ENCODE measurements around the gene LRP8. TPM values are rescaled to one million over a fixed set of nuclear protein-coding genes. Genes with fewer than 3 reads are reported as not detected.

Gene LRP8
- total and polyA plus RNA-seq, 12 donors, result 0.37 to 4.7 (median 2.2) TPM

DNA sequence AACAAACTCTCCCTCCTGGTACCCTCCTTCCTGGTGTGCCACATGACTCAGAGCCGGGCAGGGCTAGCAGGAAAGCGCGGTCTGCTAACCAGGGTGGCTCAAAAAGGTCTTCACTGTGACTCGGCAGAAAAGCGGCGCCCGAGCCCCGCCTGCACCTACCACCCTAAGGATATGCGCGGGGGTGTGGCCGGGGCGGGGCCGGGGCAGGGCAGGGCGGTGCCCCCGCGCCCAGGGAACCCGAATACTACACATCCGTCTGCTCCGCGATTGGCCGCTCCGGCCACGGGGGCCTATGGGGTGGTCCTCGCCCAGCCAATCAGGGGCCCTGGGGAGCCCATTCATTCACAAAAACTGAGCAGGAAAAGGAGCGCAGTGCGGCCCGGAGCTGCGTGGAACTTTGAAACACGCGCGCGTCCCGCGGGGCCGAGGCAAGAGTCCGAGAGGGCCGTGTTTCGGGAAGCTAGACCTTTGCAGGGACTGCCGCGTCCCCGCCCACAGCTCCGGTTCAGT lies 1.7 kb downstream of the LRP8 start:
- no peaks in the 10 kb centered on the region for H3K9me3 ChIP-seq
- ATAC-seq (peak; percentile 91 to 98 (median 95)), DNase-seq (peak; percentile 80 to 82)
- WGBS, 2 donors, result 0 to 1% methylated on average over 42 of the region's 42 CpGs
- H3K27me3 ChIP-seq, result peaks cover 0 to 15% (median 4%) of the 10 kb centered on the region in 7 donors
- H3K4me1 ChIP-seq, result peaks cover 7 to 32% (median 24%) of the 10 kb centered on the region in 9 donors
- peak overlapping the region in 7 of 10 donors; percentile 37 to 79 (median 63) for H3K27ac ChIP-seq
- no peaks in the 10 kb centered on the region for H3K36me3 ChIP-seq
- TF ChIP-seq, protein P1, sequence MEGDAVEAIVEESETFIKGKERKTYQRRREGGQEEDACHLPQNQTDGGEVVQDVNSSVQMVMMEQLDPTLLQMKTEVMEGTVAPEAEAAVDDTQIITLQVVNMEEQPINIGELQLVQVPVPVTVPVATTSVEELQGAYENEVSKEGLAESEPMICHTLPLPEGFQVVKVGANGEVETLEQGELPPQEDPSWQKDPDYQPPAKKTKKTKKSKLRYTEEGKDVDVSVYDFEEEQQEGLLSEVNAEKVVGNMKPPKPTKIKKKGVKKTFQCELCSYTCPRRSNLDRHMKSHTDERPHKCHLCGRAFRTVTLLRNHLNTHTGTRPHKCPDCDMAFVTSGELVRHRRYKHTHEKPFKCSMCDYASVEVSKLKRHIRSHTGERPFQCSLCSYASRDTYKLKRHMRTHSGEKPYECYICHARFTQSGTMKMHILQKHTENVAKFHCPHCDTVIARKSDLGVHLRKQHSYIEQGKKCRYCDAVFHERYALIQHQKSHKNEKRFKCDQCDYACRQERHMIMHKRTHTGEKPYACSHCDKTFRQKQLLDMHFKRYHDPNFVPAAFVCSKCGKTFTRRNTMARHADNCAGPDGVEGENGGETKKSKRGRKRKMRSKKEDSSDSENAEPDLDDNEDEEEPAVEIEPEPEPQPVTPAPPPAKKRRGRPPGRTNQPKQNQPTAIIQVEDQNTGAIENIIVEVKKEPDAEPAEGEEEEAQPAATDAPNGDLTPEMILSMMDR (IDR thresholded peaks at IDR 0.05), result no peak
- peak overlapping the region; percentile 48 to 90 (median 70) for H3K4me3 ChIP-seq
- intact Hi-C loops (cut with DNase I), result no loop called here

DNA sequence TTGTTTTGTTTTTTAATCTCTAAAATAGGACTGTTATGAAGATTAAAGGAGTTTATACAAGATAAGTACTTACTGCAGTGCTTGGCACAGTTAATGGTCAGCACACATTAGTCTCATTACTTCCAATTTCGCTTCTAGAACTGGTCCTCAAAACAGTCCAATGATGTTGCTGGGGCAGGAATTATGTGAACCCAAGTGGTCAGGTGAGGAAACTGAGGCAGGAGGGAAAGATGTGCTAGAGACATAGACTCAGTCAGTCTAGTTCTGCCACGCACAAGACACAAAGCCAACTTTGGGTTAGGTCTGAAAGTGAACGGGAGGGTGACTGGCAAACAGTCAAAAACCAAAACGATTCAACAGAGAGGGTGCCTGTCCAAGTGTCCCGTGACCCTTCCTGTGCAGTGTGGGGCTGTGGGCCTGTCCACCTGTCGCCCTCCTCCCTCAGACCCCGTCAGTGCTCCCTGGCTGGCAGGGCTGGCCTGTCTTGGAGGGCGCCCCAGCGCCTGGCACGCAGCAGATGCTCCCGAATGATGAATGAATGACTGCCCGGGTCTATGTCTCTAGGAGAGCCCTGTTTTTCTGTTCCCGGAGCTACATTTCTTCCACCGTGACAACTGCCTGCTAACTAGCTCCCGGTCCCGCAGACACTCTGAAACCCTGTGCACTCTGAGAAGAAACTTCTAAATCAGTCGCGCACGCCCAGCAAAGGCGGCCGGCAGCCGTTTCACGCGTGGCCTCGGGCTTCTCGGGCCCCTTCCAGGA lies 2.4 kb downstream of the LRP8 start:
- intact Hi-C loops (cut with DNase I), result no loop called here
- ATAC-seq (peak in 5 of 8 donors; percentile 2 to 20 (median 17)), DNase-seq (no peak)
- 25 to 27% methylated on average over 26 of the region's 26 CpGs for whole genome bisulfite sequencing, 2 donors
- Histone ChIP-seq H3K9me3 (no peaks in the 10 kb centered on the region), H3K36me3 (no peaks in the 10 kb centered on the region), H3K27ac (peak overlapping the region in 7 of 10 donors; percentile 37 to 79 (median 63)), H3K27me3 (peaks cover 0 to 15% (median 4%) of the 10 kb centered on the region in 7 donors), H3K4me1 (peaks cover 7 to 32% (median 24%) of the 10 kb centered on the region in 9 donors), H3K4me3 (peak overlapping the region; percentile 48 to 90 (median 70))
- TF ChIP-seq, protein P1 (IDR thresholded peaks at IDR 0.05), result no peak

DNA sequence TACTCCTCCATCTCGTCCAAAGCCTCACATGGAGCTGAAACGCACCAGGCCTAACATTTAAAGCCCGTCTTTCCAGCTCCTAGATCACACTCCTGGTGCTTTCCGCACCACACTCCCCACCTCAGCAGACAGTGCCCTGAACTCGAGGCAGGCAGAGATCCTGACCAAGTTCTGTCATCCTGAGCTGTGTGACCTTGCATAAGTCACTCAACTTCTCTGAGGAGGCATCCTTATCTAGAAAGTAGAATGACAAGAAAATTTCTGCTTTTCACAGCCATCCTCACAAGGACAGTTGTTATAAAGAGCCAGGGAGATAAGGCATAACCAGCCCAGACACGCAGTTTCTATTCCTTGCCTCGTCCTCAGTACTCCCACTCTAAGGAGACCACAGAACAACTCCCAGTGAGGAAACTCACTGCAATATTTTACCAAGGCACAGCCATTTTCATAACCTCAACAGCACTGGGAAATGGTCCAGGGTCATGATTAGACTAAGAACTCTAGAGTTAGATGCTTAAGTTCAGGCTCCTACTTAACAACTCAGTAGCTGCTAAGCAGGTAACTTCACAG lies 3.1 kb downstream of the LRP8 start:
- H3K4me3 ChIP-seq, result no peak overlapping the region
- intact Hi-C loops (cut with DNase I), result loop anchor here in 1 of 10 donors (5.0 kb wide), 1 partner anchor 852 kb away; no protein-coding TSS in a partner anchor
- H3K27me3 ChIP-seq, result peaks cover 0 to 15% (median 4%) of the 10 kb centered on the region in 7 donors
- TF ChIP-seq, protein P1 (IDR thresholded peaks at IDR 0.05), result no peak
- WGBS, 2 donors, result 95 to 96% methylated on average over 7 of the region's 7 CpGs
- ATAC-seq, result no peak
- H3K27ac ChIP-seq, result no peak overlapping the region
- no peak for DNase-seq
- H3K9me3 ChIP-seq, result no peaks in the 10 kb centered on the region
- no peaks in the 10 kb centered on the region for H3K36me3 ChIP-seq
- peaks cover 7 to 32% (median 24%) of the 10 kb centered on the region in 9 donors for H3K4me1 ChIP-seq

DNA sequence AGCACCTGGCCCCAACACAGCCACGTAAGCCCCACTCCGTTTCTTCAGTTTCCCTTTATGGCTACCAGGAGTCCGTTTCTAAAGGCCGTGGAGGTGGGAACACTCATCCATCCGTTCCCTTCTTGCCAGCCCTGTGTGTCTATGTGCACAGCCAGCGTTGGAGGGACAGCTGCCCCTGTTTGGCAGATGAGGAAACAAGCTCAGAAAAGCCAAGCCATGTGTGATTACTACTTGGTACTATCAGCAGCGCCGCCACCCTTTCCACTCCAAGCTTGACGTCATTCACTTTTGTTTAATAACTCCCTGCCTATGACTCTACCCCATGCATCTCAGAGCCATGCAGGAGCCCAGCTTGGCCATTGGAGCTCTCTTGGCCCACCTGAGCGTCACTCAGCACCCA lies 3.5 kb downstream of the LRP8 start:
- Histone ChIP-seq H3K27ac (no peak overlapping the region), H3K27me3 (peaks cover 0 to 15% (median 4%) of the 10 kb centered on the region in 7 donors), H3K4me3 (no peak overlapping the region), H3K36me3 (no peaks in the 10 kb centered on the region), H3K9me3 (no peaks in the 10 kb centered on the region), H3K4me1 (peaks cover 7 to 32% (median 24%) of the 10 kb centered on the region in 9 donors)
- intact Hi-C loops (cut with DNase I), result loop anchor here in 1 of 10 donors (5.0 kb wide), 1 partner anchor 853 kb away; no protein-coding TSS in a partner anchor
- 92 to 95% methylated on average over 10 of the region's 10 CpGs for WGBS, 2 donors
- DNase-seq, result no peak
- no peak for ATAC-seq
- TF ChIP-seq, protein P1 (IDR thresholded peaks at IDR 0.05), result no peak

Measured in heart right ventricle (tissue), 16 donors.